H1 (cell line): Measurements from ENCODE around the gene APAF1. TPM values are rescaled to one million over a fixed set of nuclear protein-coding genes. Genes with fewer than 3 reads are reported as not detected.

Experiments
- CHD1 ChIP-seq: IDR thresholded peaks from 2 replicates; pipeline ENCODE4 v1.6.1; 2012; ENCODE audit warnings: low read depth, low read length, improper control_type of control experiment
- RFX5 ChIP-seq: IDR thresholded peaks from 2 replicates; pipeline ENCODE4 v1.6.1; 2011; ENCODE audit warnings: low read depth, low read length, improper control_type of control experiment, borderline replicate concordance
- polyA plus RNA-seq, 7 experiments: library from polyadenylated mRNA; depleted of rRNA in 3 of 7; stranded (reverse) in 5 of 7; unstranded in 2 of 7; fragments of >200 nt in 5 of 7; fragments of 200-250 nt in 2 of 7; gene quantifications; 1 replicate in 5 of 7; 2 replicates in 1 of 7; 4 replicates in 1 of 7; pipeline versions ENCODE4 v1.2.1 to v1.2.3, GENCODE V29; 2011 to 2013; ENCODE audit warnings: missing spikeins in 2 of 7, mixed read lengths in 2 of 7
- total RNA-seq: library from RNA; stranded (reverse); fragmentation: NEBNext Ultra II Directional; extraction: Animal tissue kit (Norgen Biotek cat#: 25700); gene quantifications from 2 replicates; pipeline ENCODE4 v1.2.1, GENCODE V29; 2021

Gene APAF1
- total and polyA plus RNA-seq, 2 of the 8 experiments (the other 6 are each of a cell fraction or from before 2014, with no cell fraction given): 4.7 to 22.6 TPM

DNA sequence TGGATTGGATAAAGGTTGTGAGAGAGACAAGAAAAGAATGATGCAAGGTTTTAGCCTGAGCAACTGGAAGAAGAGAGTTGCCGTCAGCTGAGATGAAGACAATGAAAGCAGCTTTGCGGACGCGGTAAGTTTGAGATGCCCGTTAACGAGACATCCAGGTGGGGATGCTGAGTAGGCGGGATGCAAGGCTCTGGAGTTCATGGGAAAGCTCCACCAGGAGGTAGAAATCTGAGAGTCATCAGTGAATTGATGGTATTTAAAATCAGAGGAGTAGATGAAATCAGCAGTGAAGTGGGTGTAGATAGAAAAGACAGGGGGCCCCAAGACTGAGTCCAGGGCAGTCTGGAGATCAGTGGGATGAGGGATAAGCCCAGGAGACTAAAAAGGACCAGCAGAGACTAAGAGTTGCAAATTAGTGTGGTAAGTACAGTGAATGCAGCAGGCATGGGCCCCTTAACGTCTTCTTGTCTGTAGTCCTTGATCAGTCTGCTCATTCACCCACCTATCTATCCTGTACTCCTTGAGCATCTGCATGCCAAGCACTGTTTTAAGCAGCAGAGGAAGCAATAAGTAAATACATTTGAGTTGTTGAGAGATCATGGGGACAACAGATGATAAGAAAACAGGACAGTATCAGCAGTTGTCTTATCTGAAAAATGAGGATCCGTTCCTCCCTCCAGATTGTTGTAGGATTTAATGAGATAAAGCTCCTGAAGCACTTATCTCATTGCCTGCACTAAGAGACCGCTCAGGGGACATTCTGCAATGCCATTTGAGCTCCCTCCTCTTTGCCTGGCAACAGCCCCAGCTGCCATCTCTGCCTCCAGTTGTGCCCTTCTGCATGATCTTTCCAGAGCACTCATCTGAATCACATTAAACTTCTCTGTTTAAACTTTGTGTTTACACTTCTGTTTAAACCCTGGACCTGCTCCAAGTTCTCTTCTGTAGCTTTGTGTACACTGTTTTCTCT is 91.5 kb downstream of the APAF1 start (continued):
- no peak for TF ChIP-seq RFX5
- TF ChIP-seq CHD1: no peak
